RPMI7951 (cell line): Measurements from ENCODE around the gene ESPN. TPM values are rescaled to one million over a fixed set of nuclear protein-coding genes. Genes with fewer than 3 reads are reported as not detected.

Experiments
- DNase-seq: peaks from one replicate; pipeline ENCODE4 v3.0.0-alpha.2; 2012; ENCODE audit warnings: low read depth
- total RNA-seq: library from RNA; depleted of rRNA; stranded (reverse); fragments of >200 nt; shearing (Covaris generic); gene quantifications from 2 replicates; pipeline ENCODE4 v1.2.3, GENCODE V29; 2014

ESPN gene
- total RNA-seq, 1 experiment from 2014 or later = not detected

- no peak for DNase-seq
Measured at GRCh38 chr1:6409733-6410132, 14.8 kb upstream of the ESPN start.

- DNase-seq = no peak
Measured at GRCh38 chr1:6410248-6410893, 14.2 kb upstream of the ESPN start.

- DNase-seq = no peak
Measured at GRCh38 chr1:6412896-6413295, 11.7 kb upstream of the ESPN start.

GRCh38 chr1:6414443-6414844, 10.1 kb upstream of the ESPN start:
- peak; percentile 70 for DNase-seq

- DNase-seq = no peak
Measured at GRCh38 chr1:6414881-6415626, 9.5 kb upstream of the ESPN start.

- DNase-seq = no peak
Measured at GRCh38 chr1:6416295-6416656, 8.3 kb upstream of the ESPN start.

GRCh38 chr1:6416906-6417305, 7.7 kb upstream of the ESPN start:
- no peak for DNase-seq

- DNase-seq = no peak
Measured at GRCh38 chr1:6417961-6418667, 6.5 kb upstream of the ESPN start.

GRCh38 chr1:6418668-6419396, 5.7 kb upstream of the ESPN start:
- DNase-seq = no peak

- DNase-seq = no peak
Measured at GRCh38 chr1:6419397-6419803, 5.2 kb upstream of the ESPN start.

GRCh38 chr1:6419804-6420453, 4.6 kb upstream of the ESPN start, which contains the start of gene HES2:
HES2 (minus strand) TSS chr1:6419919; CDS start chr1:6419820, 99 bp downstream.
- DNase-seq = no peak

- no peak for DNase-seq
Measured at GRCh38 chr1:6420454-6421042, 4.0 kb upstream of the ESPN start.

- no peak for DNase-seq
Measured at GRCh38 chr1:6421266-6421665, 3.3 kb upstream of the ESPN start.

- peak; percentile 75 for DNase-seq
Measured at GRCh38 chr1:6423321-6423999, 1.1 kb upstream of the ESPN start.

- no peak for DNase-seq
Measured at GRCh38 chr1:6424000-6424565, 493 bp upstream of the ESPN start.

GRCh38 chr1:6425658-6426057, 1.1 kb downstream of the ESPN start:
- DNase-seq = no peak

GRCh38 chr1:6426277-6426971, 1.8 kb downstream of the ESPN start:
- no peak for DNase-seq

- DNase-seq = no peak
Measured at GRCh38 chr1:6426972-6427350, 2.4 kb downstream of the ESPN start.
